Left lung (tissue), 10 donors: ENCODE measurements around the gene DUS1L. TPM values are rescaled to one million over a fixed set of nuclear protein-coding genes. Genes with fewer than 3 reads are reported as not detected.

Source experiments
- ATAC-seq: fragments of 200-7000 bp; cut with Tn5 transposase; one replicate; pipeline ENCODE4 v1.9.1; 2020; ENCODE audit warnings: moderate library complexity
- DNase-seq, 4 donors: peaks; one replicate each; pipeline ENCODE4 v3.0.0-alpha.2; 2013 to 2020
- H3K27ac ChIP-seq, 2 donors: fragments of 200-600 bp; sonication (generic) in 1 of 2; one replicate each; pipeline versions ENCODE4 v1.5.0 to v1.8.0; 2020 to 2021
- H3K27me3 ChIP-seq, 2 donors: fragments of 200-600 bp; sonication (generic) in 1 of 2; one replicate each; pipeline versions ENCODE4 v1.5.0 to v1.8.0; 2020 to 2021
- H3K36me3 ChIP-seq, 2 donors: fragments of 200-600 bp; sonication (generic) in 1 of 2; one replicate each; pipeline versions ENCODE4 v1.5.0 to v1.8.0; 2020 to 2021
- H3K4me1 ChIP-seq, 2 donors: fragments of 200-600 bp; one replicate each; pipeline ENCODE4 v1.8.0; 2021
- H3K4me3 ChIP-seq, 2 donors: fragments of 200-600 bp; sonication (generic) in 1 of 2; one replicate each; pipeline versions ENCODE4 v1.5.0 to v1.8.0; 2020 to 2021; ENCODE audit warnings: mild to moderate bottlenecking in 1 of 2
- H3K9me3 ChIP-seq, 2 donors: fragments of 200-600 bp; sonication (generic) in 1 of 2; one replicate each; pipeline versions ENCODE4 v1.5.0 to v1.8.0; 2020 to 2021
- intact Hi-C, 2 donors: fragments of 100-400 bp; cut with DNase I; formaldehyde crosslinking; loops; one replicate each; pipeline versions ENCODE4 v1.11.2 to v1.14.2; 2022
- polyA plus RNA-seq, 6 donors: library from polyadenylated mRNA; unstranded; fragments of 120-200 nt; gene quantifications; one replicate each; pipeline ENCODE4 v1.2.1, GENCODE V29; 2013; ENCODE audit not compliant: insufficient read length in 6 of 6
- total RNA-seq, 2 donors: library from RNA; stranded (reverse); fragmentation: NEBNext Ultra II Directional; extraction: Animal tissue kit (Norgen Biotek cat#: 25700); gene quantifications; one replicate each; pipeline ENCODE4 v1.2.1, GENCODE V29; 2021
- TF ChIP-seq, protein P1 (sequence below), 2 donors: fragments of 200-600 bp; sonication (generic) in 1 of 2; IDR thresholded peaks; one replicate each; pipeline versions ENCODE4 v1.5.0 to v1.8.0; 2021; ENCODE audit warnings: antibody characterized with exemption in 2 of 2
- donor health status: DM: no; HTN: yes; CAD: no.
- donor health status: DM: no; HTN: no; CAD: no.

The DUS1L gene
- total and polyA plus RNA-seq, 8 donors, result 55.7 to 103 (median 74.0) TPM

DNA sequence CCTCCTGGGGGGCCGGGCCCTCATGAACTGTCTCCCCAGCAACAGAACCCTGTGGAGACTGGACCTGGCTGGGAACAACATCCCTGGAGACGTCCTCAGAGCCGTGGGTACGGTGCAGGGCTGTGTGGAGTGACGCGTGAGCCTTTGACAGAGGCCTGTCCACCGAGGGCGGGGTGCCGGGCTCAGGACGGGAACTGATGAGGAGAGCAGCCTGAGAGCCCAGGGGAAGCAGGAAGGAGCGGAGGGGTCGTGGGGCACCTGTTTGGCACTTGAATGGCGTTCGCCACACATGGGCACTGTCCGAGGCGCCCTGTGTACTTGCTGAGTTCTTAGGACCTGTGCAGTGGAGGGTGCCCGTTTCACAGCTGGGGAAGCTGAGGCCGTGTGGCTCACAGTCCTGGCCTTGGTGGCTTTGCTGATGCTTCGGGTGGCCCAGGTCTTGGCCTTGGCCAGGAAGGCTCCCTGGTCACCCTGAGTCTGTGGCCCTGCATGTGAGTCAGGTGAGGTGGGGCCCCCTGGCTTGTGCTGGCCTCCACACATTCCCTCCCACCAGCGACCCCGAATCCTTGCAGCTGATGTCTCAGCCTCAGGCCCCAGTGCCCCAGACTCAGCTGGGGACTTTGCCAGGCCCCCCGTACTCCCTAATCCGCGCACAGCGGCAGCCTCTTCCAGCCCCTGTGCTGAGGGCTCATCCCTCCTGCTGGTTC lies 40.0 kb downstream of the DUS1L start:
- intact Hi-C loops, result no loop called here
- Histone ChIP-seq H3K27ac (no peak overlapping the region), H3K9me3 (no peaks in the 10 kb centered on the region), H3K4me1 (peaks cover 30 to 41% of the 10 kb centered on the region in 2 donors), H3K27me3 (no peaks in the 10 kb centered on the region), H3K36me3 (peaks cover 0 to 13% of the 10 kb centered on the region in 2 donors), H3K4me3 (no peak overlapping the region)
- TF ChIP-seq, protein P1, sequence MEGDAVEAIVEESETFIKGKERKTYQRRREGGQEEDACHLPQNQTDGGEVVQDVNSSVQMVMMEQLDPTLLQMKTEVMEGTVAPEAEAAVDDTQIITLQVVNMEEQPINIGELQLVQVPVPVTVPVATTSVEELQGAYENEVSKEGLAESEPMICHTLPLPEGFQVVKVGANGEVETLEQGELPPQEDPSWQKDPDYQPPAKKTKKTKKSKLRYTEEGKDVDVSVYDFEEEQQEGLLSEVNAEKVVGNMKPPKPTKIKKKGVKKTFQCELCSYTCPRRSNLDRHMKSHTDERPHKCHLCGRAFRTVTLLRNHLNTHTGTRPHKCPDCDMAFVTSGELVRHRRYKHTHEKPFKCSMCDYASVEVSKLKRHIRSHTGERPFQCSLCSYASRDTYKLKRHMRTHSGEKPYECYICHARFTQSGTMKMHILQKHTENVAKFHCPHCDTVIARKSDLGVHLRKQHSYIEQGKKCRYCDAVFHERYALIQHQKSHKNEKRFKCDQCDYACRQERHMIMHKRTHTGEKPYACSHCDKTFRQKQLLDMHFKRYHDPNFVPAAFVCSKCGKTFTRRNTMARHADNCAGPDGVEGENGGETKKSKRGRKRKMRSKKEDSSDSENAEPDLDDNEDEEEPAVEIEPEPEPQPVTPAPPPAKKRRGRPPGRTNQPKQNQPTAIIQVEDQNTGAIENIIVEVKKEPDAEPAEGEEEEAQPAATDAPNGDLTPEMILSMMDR (IDR thresholded peaks at IDR 0.05), result no peak
- ATAC-seq (no peak), DNase-seq (no peak)

DNA sequence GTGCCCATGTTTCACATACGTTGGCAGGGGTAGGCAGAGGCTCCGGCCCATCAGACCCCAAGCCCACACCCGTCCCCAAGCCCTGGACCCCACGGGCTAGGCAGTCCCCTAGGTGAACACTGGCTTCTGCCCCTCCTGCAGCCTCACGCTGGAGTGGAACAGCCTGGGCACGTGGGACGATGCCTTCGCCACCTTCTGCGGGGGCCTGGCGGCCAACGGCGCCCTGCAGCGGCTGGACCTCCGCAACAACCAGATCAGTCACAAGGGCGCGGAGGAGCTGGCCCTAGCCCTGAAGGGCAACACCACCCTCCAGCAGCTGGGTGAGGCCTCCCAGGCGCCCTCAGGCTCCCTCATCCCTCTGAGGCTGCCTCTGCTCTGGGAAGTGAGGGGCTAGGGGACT lies 40.7 kb downstream of the DUS1L start:
- no peaks in the 10 kb centered on the region for H3K27me3 ChIP-seq
- ATAC-seq (no peak), DNase-seq (no peak)
- H3K9me3 ChIP-seq, result no peaks in the 10 kb centered on the region
- intact Hi-C loops, result no loop called here
- H3K4me3 ChIP-seq, result no peak overlapping the region
- TF ChIP-seq, protein P1 (IDR thresholded peaks at IDR 0.05), result no peak
- H3K27ac ChIP-seq, result no peak overlapping the region
- H3K4me1 ChIP-seq, result peaks cover 25 to 39% of the 10 kb centered on the region in 2 donors
- peaks cover 0 to 13% of the 10 kb centered on the region in 2 donors for H3K36me3 ChIP-seq

DNA sequence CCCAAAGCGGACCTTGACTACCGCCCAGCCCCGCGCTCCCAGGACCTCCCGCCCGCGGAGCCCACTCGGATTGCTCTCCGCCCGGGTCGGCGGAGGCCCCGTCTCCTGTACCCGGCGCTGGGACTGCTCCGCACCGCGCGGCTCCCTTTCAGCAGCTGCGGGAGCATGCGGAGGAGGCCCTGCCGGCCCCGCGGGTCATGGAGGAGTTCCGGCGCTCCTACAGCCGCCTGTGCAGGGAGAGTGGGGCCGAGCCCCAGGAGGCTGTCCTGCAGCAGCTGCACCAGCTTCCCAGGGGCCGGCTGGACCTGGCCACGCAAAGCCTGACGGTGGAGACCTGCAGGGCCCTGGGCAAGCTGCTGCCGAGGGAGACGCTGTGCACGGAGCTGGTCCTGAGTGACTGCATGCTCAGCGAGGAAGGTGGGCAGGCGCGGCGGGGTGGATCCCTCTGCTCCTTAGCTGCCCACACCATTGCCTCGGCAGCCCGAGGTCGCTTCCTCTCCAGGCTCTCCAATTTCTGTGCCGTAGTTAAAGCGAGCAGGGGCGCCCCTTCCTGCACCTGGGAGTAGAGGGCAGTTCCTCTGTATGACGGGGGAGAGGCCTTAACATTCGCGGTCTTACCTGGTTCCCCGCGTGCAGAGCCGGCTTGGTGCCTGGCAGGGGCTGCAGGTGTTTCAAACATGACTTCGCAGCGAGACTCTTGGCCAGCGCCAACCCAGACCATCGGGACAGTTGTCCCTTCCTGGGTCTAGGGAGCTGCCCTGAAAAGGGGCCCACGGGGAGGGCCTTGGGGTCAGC lies 42.0 kb downstream of the DUS1L start:
- peaks cover 25 to 39% of the 10 kb centered on the region in 2 donors for H3K4me1 ChIP-seq
- peak overlapping the region; percentile 98 to 99 for H3K4me3 ChIP-seq
- DNase-seq (no peak), ATAC-seq (peak; percentile 1)
- intact Hi-C loops, result no loop called here
- H3K36me3 ChIP-seq, result peaks cover 0 to 15% of the 10 kb centered on the region in 2 donors
- no peaks in the 10 kb centered on the region for H3K27me3 ChIP-seq
- peak overlapping the region in 1 of 2 donors; percentile 65 for H3K27ac ChIP-seq
- no peaks in the 10 kb centered on the region for H3K9me3 ChIP-seq
- TF ChIP-seq, protein P1 (IDR thresholded peaks at IDR 0.05), result no peak

DNA sequence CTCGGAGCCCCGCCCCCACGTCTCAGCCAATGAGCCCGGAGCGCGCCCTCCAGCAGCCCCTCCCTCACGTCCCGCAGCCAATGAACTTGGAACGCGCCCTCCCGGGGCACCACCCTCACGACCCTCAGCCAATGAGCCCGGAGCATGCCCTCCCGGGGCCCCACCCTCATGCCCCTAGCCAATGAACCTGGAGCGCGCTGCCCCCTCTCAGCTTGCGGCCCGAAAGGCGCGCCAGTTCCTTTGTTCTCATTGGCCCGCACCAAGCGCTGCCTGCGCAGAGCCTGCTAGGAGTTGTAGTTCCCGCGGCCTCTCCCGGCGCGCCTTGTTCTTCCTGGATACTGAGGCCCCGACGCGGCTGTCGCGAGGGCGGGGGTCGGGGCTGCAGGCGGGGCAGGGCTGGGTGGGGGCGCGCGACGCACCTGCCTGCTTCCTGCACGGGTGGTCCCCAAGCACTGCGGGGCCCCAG lies 42.6 kb downstream of the DUS1L start, which contains the start of gene LRRC45:
Gene LRRC45, plus strand, starts transcription at position 325 of the 466 bp plus-strand sequence. CDS start 339 bp downstream, outside the sequence.
- intact Hi-C loops, result no loop called here
- Histone ChIP-seq H3K36me3 (peaks cover 0 to 15% of the 10 kb centered on the region in 2 donors), H3K27ac (peak within 1 kb of the TSS; percentile 19 to 80), H3K27me3 (no peaks in the 10 kb centered on the region), H3K9me3 (no peaks in the 10 kb centered on the region), H3K4me3 (peak within 1 kb of the TSS; percentile 98 to 99), H3K4me1 (peaks cover 25 to 39% of the 10 kb centered on the region in 2 donors)
- TF ChIP-seq, protein P1 (IDR thresholded peaks at IDR 0.05), result no peak
- peak; percentile 98 to 100 (median 99) for DNase-seq
- ATAC-seq, result peak; percentile 95
